ENCODE data around the gene ANGPTL7.
"Not testable (repeated sequence)": the region's sequence is repeated elsewhere in the genome, so short reads cannot be mapped to it uniquely, and the experiment has no call there.

ANGPTL7 gene

GRCh38 chr1:11158291-11158690 lies 30.9 kb upstream of the ANGPTL7 start:
- H3K27me3 ChIP-seq = no peaks in the 10 kb centered on the region
- intact Hi-C loops (cut with DNase I; ENCODE audit: low total_unique reads) = no loop called here
- H3K9me3 ChIP-seq = no peaks in the 10 kb centered on the region
- peak overlapping the region; percentile 65 to 68 for H3K27ac ChIP-seq
- peaks cover 0 to 23% (median 20%) of the 10 kb centered on the region in 4 donors for H3K4me1 ChIP-seq
- H3K4me3 ChIP-seq = no peak overlapping the region
- DNase-seq = no peak
- TF ChIP-seq CTCF (IDR thresholded peaks at IDR 0.05) = no peak
- peaks cover 5 to 43% (median 27%) of the 10 kb centered on the region in 3 donors for H3K36me3 ChIP-seq

- Histone ChIP-seq H3K27me3 (no peaks in the 10 kb centered on the region), H3K27ac (peak overlapping the region; percentile 65 to 68), H3K9me3 (no peaks in the 10 kb centered on the region), H3K36me3 (peaks cover 5 to 41% (median 27%) of the 10 kb centered on the region in 3 donors), H3K4me1 (peaks cover 0 to 23% (median 20%) of the 10 kb centered on the region in 4 donors), H3K4me3 (no peak overlapping the region)
- no peak for DNase-seq
- intact Hi-C loops (cut with DNase I; ENCODE audit: low total_unique reads) = no loop called here
- TF ChIP-seq CTCF (IDR thresholded peaks at IDR 0.05) = no peak
Measured at GRCh38 chr1:11158720-11159321, 30.3 kb upstream of the ANGPTL7 start.

- H3K27me3 ChIP-seq; H3K27ac ChIP-seq; intact Hi-C loops (cut with DNase I; ENCODE audit: low total_unique reads); DNase-seq; H3K9me3 ChIP-seq; H3K4me3 ChIP-seq: not testable (repeated sequence)
- H3K36me3 ChIP-seq = peaks cover 0 to 25% (median 13%) of the 10 kb centered on the region in 3 donors
- H3K4me1 ChIP-seq = peaks cover 0 to 16% (median 13%) of the 10 kb centered on the region in 4 donors
Measured at GRCh38 chr1:11162752-11163151, 26.4 kb upstream of the ANGPTL7 start.

- H3K27ac ChIP-seq; H3K9me3 ChIP-seq; H3K27me3 ChIP-seq; DNase-seq; H3K4me3 ChIP-seq; H3K4me1 ChIP-seq; intact Hi-C loops (cut with DNase I; ENCODE audit: low total_unique reads): not testable (repeated sequence)
- H3K36me3 ChIP-seq = peaks cover 0 to 15% (median under 1%) of the 10 kb centered on the region in 3 donors
Measured at GRCh38 chr1:11166744-11167143, 22.4 kb upstream of the ANGPTL7 start.

DNA sequence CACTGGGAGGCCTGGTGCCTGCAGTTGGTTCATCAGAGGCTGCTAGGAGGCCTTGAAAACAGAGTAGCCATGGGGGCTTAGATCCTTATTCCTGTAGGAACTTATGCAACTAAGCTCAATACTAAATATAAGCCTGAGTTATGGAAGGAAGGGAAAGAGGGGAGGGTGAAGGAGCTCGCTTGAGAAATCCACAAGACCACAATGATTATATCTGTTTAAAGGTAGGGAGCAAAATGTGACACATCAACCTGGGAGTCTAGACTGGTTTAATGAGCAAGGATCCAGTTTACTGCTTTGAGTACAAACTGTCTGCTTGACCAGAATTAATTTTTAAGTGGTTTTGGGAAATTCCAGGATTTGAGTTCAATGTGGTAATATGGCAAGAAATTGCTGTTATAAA lies 20.4 kb upstream of the ANGPTL7 start:
- TF ChIP-seq CTCF (IDR thresholded peaks at IDR 0.05) = no peak
- no peak overlapping the region for H3K27ac ChIP-seq

GRCh38 chr1:11169202-11169601 lies 20.0 kb upstream of the ANGPTL7 start:
- Histone ChIP-seq H3K4me1 (peaks cover 0 to 10% (median 3%) of the 10 kb centered on the region in 4 donors), H3K36me3 (peaks cover 0 to 16% (median 0%) of the 10 kb centered on the region in 3 donors), H3K27me3 (no peaks in the 10 kb centered on the region), H3K9me3 (no peaks in the 10 kb centered on the region), H3K27ac (no peak overlapping the region), H3K4me3 (no peak overlapping the region)
- intact Hi-C loops (cut with DNase I; ENCODE audit: low total_unique reads) = no loop called here
- no peak for DNase-seq
- no peak for TF ChIP-seq CTCF (IDR thresholded peaks at IDR 0.05)

More for the DNA sequence above, 20.4 kb upstream of the ANGPTL7 start:
- H3K27me3 ChIP-seq = no peaks in the 10 kb centered on the region
- peaks cover 0 to 14% (median 0%) of the 10 kb centered on the region in 3 donors for H3K36me3 ChIP-seq
- H3K4me1 ChIP-seq = peaks cover 0 to 6% (median 2%) of the 10 kb centered on the region in 4 donors
- no peak overlapping the region for H3K4me3 ChIP-seq
- intact Hi-C loops (cut with DNase I; ENCODE audit: low total_unique reads) = no loop called here
- no peak for DNase-seq
- H3K9me3 ChIP-seq = no peaks in the 10 kb centered on the region
